GM12892 (cell line): ENCODE data around the gene C3orf52.

ENCODE experiments used
- DNase-seq: peaks from one replicate; pipeline ENCODE4 v3.0.0; 2011; ENCODE audit not compliant: insufficient read length
- FAIRE-seq: peaks from 2 replicates; lab custom pipeline; 2011; peaks lifted over from hg19 to GRCh38; lab: Jason Lieb, UNC
- POLR2A ChIP-seq: IDR thresholded peaks from 2 replicates; pipeline ENCODE4 v1.6.1; 2011; ENCODE audit warnings: low read depth, low read length, control low read depth
- POLR2AphosphoS5 ChIP-seq: IDR thresholded peaks from 2 replicates; pipeline ENCODE4 v1.6.1; 2011; ENCODE audit warnings: low read depth, low read length, control low read depth
- TAF1 ChIP-seq: IDR thresholded peaks from 2 replicates; pipeline ENCODE4 v1.6.1; 2011; ENCODE audit warnings: low read depth, mild to moderate bottlenecking, control low read depth, low read length, borderline replicate concordance

The C3orf52 gene

DNA sequence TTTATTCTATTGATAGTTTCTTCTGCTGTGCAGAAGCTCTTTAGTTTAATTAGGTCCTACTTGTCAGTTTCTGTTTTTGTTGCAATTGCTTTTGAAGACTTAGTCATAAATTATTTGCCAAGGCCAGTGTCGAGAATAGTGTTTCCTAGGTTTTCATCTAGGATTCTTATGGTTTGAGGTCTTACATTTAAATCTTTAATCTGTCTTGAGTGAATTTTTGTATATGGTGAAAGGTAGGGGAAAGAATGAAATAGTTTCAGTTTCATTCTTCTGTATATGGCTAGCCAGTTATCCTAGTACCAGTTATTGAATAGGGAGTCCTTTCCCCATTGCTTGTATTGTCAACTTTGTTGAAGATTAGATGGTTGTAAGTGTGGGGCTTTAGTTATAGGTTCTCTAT, 57.5 kb downstream of the C3orf52 start:
- TF ChIP-seq POLR2A (no peak), POLR2AphosphoS5 (no peak), TAF1 (no peak)
- no peak for DNase-seq
- FAIRE-seq: no peak

DNA sequence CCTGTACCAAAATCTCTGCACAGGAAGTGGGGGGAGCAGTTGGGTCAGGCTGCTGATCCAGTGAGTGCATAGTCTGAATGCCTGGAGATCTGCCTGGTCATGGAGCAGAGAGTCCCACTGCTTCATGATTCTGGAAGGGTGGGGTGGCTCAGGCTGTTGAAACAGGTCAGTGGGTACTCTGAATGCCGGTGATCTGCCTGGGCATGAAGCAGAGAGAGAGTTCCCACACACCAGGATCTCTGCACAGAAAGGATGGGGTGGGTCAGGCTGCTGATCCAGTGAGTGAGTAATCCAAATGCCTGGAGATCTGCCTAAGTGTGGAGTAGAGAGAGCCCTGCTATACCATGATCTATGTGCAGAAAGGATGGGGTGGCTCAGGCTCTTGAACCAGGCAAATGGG, 62.9 kb downstream of the C3orf52 start:
- DNase-seq: no peak
- FAIRE-seq: no peak
- TF ChIP-seq POLR2A (no peak), POLR2AphosphoS5 (no peak), TAF1 (no peak)

DNA sequence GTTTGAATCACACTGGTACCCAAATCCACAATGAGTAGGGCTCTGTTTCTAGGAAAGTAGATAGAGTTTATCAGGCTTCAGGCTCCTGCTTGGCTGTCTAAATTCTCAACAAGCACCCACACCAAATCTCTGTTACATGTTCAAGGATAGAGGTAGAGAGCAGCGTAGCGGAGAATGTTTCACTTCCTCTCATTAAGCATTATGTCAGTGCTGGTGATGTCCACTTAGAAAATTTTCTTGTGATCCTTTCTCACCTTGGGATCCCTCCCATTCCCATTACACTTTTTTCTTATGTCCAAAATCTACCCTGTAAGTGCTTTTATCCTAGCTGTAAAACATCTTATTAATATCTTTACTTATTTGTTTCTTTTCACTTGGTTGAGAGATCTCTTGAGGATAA, 81.6 kb downstream of the C3orf52 start:
- no peak for DNase-seq
- peak; percentile 78 for FAIRE-seq
- no peak for TF ChIP-seq POLR2AphosphoS5
- TF ChIP-seq TAF1: no peak
- TF ChIP-seq POLR2A: no peak
